ENCODE data around the gene TBPL2.
"Not testable (repeated sequence)": the region's sequence is repeated elsewhere in the genome, so short reads cannot be mapped to it uniquely, and the experiment has no call there.

TBPL2 gene

DNA sequence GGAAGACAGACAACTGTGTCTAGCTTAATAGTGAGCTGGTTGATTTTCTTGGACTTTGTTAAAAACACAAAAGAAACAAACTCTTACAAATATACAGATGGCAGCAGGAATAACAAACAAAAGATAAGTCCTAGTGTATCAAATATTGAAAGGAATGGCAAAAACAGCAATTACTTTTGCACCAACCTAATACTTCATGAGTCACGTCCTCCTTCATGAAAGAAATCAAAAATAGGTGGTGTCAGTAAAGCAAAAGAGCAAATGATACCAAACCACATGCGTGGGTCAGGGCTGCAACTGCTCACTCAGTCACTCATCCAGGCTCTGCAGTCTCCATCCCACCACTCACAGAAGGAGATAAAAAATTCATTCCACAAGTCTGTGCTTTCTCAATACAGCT is 40.6 kb downstream of the TBPL2 start:
- DNase-seq = no peak

DNA sequence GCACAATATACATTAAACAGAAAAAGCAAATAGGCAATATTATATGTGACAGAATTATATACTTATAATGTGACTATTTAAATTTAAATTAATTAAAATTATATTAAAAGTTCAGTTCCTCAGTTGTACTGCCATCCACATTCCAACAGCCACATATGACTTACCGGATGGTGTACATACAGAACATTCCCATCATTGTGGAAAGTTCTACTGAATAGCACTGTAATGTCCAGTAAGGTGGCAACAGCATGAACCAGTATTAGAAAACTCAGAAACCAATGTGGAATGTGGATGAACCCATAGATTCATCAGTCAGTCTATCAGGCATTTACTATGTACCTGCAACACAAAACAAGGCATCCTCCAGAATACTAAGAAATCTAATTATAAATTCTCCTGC is 41.2 kb downstream of the TBPL2 start:
- no peak for DNase-seq

DNA sequence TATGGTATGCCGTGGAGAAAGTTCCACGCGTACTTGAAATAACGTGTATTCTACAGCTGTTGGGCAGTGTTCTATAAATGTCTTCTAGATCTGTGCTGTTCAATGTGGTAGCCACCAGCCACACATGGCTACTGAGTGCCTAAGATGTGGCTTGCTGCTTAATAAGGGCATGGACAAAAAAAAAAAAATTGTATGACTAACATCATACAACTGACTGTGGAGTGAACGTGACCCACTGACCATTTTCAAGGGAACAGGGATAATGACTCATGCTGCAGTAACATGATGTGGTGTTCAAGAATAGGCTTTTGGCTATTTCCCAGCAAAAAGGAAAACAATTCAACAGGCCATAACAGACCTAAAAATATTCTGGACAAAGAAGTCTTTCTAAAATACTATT is 41.7 kb downstream of the TBPL2 start:
- DNase-seq = no peak

DNA sequence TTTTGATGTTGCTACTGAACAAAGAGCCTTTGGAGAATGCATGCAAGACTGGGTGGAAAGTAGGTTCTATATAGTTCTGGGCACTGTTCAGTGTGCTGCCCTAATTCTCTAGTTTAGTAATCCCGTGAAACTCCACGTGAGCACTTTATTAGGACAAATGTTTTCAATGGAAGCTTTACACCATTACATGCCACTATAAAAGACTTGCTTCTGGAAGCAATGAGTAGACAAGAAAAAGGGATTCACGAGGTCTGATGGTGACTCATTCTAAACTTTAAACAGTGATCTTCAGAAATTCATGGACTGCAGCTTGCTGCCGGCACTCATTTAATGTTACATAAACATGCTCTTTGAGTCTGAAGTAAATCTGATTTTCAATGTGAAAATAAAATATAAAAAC is 51.1 kb downstream of the TBPL2 start:
- DNase-seq = no peak

DNA sequence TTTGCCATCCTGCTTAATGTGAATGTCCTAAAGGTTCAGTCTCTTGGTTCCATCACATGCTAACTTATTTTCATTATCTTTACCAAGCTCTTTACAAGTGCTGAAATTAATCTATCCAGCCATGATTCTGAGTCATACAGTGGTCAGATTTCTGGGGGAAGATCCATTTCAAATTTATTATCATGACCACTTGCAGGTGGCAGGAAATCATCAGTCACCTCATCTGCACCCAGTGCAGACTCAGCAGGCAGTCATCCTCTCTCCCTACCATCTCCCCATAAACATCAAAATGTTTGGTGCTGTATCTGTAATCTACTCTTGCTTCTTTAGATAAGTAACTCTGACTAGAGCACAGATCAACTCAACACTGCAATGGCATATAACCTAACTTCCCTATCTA is 52.3 kb downstream of the TBPL2 start:
- DNase-seq = no peak

DNA sequence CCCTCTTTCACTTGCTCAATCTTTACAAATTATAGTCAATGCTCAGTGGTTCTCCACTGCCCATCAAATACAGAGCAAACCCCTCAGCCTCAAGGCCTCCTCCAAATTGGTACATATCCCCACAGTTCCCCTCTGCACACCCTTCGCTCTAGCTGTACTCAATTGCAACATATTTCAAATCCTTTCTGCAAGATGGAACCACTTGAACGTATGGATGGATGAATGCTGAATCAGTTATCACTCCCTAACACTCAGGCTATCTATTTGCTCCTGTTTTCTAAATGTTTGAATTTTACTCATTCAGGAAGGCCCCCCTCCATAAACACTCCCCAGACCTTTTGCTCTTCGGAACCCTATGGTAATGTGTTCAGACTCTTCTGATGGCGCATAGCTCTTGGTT is 53.3 kb downstream of the TBPL2 start:
- no peak for DNase-seq

DNA sequence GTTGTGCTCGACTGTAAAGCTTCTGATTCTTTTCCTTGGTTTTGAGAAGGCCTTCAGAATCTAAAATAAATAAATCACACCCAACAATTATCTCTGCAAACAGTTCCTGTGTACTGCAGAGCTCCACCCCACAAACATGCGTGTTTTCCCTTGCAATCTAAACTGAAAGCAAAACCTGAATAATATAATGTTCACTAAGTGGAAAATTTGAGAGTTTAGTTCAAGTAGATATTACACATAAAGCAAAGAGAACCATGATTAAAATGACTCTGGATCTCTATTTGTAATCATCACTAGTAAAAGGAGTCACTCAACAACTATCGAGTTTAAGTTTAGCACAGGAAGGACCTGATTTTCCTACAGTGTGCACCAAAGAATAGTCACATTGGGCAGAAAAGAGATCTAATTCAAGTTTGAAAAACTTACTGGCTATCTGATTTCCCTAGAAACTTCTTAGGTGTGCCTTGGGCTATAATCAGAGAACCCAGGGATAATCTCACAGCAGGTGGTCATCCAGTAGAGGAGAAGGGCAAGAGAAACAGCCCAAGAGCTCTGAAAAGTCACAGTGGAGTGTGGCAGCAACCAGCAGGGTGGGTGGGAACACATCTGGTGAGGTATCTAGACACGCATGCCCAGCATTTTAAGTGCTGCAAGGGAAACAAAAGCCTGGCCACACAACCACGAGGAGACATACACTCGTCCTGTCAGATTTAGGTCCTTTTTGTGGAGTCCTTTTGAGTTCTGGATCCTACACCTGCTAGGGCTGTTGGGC is 54.2 kb downstream of the TBPL2 start:
- no peak for DNase-seq

- DNase-seq = no peak
Observed at GRCh38 chr14:55384536-55384935, 55.9 kb downstream of the TBPL2 start.

DNA sequence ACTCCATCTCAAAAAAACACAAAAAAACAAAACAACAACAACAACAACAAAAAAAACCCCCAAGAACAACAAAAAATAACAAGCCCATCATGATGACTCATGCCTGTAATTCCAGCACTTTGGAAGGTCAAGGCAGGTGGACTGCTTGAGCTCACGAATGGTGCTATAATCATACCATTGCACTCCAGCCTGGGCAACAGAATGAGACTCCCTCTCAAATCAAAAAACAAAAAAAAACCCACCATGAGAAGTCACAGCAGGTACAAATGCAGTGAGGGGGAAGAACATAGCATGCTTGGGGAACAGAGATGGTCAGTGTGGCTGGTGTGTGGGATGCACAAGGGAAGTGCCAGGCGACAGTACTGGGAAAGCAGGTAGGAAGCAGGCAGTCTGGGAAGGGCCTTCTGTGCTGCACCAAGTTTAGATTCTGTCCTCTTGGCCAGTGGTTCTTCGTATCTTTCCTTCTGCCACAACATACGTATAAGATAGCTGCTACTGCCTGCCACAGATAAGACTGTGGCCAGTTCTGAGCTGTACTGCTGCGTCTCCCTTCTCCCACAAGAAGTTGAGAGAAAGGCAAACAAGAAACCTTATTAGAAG is 56.8 kb downstream of the TBPL2 start:
- DNase-seq = no peak

DNA sequence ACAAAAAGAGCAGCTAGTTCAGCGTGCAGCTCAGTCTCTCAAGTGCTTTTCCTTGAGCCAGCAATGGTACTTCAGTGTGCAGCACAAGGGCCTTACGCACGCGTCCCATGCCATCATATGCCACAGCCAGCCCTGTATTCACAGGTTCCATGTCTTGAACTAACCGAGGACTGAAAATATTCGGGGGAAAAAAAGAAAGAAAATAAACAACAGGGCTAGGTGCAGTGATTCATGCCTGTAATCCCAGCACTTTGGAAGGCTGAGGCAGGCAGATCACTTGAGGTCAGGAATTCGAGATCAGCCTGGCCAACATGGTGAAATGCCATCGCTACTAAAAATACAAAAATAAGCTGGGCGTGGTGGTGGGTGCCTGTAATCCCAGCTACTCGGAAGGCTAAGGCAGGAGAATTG is 57.4 kb downstream of the TBPL2 start:
- not testable (repeated sequence) for DNase-seq

GRCh38 chr14:55382483-55382882 is 57.9 kb downstream of the TBPL2 start:
- no peak for DNase-seq

- DNase-seq = no peak
Observed at GRCh38 chr14:55381561-55381960, 58.9 kb downstream of the TBPL2 start.

GRCh38 chr14:55381040-55381439 is 59.4 kb downstream of the TBPL2 start:
- no peak for DNase-seq

DNA sequence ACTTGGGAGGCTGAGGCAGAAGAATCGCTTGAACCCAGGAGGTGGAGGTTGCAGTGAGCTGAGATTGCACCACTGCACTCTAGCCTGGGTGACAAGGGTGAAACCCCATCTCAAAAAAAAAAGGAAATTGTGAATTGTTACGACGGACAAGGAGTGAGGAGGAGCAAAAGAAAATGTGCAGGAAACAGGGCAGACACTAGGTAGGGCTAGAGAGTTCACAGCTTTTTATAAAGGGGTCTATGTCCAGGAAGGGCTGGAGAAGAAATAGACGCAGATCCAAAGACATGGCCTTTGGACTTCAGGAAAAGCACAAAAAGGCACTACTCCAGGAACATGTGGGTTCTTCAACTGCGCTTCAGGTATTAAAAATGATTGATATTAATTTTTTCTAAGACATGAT is 63.2 kb downstream of the TBPL2 start:
- DNase-seq = no peak

GRCh38 chr14:55374771-55375170 is 65.6 kb downstream of the TBPL2 start:
- no peak for DNase-seq

DNA sequence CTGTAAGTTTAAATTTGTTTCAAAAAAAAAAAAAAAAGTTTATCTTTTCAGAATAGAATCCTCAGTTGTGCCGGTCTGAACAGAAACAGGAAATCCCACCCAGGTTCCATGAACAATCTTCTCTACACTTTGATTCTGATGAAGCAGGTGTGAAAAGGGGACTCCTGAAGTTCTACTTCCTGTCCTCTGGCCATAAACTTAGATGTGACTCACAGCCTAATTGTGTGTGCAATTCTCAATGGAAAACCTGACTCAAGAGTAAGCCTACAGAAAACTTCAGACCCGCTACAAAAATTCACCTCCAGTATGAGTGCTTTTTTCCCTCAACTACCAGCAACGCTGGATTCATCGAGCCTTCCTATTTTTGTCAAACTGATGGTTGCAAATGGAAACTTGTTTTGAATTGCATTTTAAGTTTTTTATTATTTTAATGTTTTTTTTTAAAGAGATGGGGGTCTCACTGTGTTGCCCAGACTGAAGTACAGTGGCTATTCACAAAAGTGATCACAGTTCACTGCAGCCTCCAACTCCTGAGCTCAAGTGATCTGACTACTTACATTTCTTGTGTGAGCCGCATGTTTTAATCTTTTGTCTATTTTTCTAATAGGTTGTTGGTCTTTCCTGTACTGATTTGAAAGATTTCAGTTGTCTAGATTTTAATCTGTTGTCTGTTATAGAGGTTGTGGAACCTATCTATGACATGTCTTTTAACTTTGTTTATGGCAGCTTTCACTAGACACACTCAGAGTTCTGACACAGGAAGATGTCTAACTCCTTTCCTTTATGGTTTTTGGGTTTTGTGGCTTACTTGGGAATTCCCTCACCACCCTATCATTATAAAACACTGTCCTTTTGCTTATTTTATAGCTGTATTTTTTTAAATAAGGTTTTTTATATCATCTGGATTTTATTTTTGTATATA is 66.4 kb downstream of the TBPL2 start:
- no peak for DNase-seq

GRCh38 chr14:55372825-55373224 is 67.6 kb downstream of the TBPL2 start:
- no peak for DNase-seq

DNA sequence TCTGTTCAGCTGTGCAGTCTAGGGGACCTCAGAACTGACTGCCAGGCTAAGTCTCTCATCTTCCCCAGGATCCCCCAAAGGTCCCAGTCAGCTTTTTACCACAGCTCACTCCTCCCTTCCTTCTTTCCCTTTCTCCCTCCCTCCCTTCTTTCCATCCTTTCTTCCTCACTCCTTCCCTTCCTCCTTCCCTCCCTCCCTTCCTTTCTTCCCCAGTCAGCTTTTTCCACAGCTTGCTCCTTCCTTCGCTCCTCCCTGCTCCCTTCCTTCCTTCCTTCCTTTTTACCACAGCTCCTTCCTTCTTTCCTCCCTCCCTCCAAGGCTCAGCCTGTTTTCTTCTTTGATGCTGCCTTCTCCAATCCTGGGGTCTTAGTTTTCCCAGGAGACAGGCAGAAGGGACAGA is 68.0 kb downstream of the TBPL2 start:
- DNase-seq = no peak

DNA sequence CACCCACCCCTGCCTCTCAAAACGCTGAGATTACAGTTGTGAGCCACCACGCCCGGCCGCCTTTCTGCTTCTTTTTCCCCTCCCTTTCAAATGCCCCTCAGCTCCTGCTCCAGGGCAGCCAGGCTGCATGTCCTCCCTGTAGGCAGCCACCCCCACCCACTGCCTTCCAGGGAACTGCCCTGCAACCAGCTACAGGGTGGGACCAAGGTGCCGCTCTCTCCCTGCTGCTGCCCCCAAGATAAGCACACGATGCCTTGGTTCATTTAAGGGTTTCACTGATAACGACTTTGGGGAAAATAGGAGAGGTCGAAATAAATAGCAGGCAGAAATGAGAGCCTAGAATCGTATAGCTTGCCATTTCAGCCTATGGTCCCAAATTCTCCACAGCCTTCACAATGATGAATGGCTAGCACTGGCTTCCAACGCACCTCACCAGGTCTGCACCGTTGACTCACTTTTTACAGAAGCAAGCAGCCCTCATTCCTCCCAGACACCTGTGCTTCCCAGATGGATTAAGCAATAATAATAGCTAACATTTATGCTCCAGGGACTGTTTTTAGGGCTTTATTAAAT is 69.4 kb downstream of the TBPL2 start:
- no peak for DNase-seq

GRCh38 chr14:55366271-55366670 is 74.1 kb downstream of the TBPL2 start:
- DNase-seq = no peak

Measured in activated CD4-positive, CD25-positive, alpha-beta regulatory T cell treated with anti-CD3 and anti-CD28 coated beads, Interleukin-2, amount 50 U/mL, for 72 hours (primary cell).